ENCODE results near the gene PPP1R3G.
A peak's percentile ranks its signal among the peaks of the same experiment; 100 is the strongest.
"Not testable (repeated sequence)": the region's sequence is repeated elsewhere in the genome, so short reads cannot be mapped to it uniquely, and the experiment has no call there.

Gene PPP1R3G

DNA sequence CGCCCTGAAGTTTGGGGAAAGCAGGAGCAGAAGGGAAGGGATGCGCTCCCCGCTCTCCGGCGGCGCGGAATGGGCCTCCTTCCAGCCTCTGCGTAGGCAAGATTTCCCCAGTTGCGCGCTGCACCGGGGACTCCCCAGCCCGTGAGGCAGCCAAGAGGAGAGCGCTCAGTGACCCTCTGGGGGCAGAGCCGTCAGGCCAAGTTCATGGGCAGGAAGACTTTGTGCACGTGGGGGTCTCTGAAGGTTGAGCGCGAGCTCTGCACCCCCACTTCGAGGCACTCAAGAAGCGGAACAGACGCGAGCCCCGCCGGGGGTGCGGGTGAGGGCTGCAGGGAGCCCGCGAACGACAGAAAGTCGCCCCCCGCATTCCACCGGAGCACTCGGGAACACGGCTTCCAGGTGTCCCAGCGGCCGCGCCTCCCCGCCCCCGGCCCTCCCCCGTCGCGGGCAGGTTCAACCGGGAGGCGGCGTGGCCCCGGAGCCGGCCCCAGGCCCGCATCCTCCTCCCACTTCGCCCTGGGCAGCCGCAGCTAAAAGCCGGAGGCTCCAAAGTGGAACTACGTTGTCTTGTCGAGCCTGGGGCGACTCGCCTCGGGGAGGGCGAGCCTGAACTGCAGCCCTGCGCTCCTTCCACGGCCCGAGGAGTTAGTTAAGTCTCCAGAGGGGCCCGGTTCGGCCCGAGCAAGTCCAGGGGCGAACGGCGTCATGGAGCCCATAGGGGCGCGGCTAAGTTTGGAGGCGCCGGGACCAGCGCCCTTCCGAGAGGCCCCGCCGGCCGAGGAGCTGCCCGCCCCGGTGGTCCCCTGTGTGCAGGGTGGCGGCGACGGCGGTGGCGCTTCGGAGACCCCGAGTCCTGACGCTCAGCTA, at the start of gene PPP1R3G:
TSS of gene PPP1R3G (plus strand) at position 561 of the 867 bp plus-strand sequence. CDS start at position 706, 145 bp downstream.
- peak in 2 of 3 experiments; percentile 40 to 60 for DNase-seq

DNA sequence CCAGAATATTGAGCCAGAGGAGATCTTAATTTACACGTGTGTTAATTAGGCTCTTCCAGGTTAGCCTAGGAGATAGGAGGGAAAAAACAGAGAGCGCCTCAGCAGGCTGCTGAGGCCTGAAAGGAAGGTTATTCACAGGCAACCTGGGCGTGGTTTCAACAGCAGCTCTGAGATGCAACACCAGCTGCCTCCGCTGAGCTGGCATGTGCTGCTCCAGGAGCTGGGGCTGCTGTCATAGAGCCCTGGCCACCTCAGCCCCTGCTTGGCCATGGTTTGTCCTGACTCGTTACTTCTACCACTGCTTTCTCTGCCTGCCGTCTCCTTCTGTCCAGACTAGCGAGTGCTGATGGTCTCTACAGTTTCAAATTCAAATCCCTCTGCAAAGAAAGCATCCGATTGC, 48.9 kb upstream of the PPP1R3G start:
- DNase-seq = peak; percentile 21 to 54 (median 50)

DNA sequence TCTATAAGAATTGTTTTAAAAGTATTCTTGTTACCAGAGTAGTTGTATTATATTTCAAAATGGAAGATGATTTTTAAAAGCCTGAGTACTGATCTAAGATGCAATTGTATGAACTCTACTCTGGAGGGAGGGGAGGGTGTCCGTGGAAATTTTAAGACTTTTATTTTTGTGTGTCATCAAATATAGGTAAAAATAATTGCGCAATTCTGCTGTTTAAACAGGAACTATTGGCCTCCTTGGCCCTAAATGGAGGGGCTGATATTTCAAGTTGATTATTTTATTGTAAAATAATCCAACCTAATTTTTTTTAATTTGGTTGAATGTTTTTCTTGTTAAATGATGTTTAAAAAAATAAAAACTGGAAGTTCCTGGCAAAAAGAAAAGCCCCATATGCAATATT, 43.2 kb upstream of the PPP1R3G start:
- no peak for DNase-seq

DNA sequence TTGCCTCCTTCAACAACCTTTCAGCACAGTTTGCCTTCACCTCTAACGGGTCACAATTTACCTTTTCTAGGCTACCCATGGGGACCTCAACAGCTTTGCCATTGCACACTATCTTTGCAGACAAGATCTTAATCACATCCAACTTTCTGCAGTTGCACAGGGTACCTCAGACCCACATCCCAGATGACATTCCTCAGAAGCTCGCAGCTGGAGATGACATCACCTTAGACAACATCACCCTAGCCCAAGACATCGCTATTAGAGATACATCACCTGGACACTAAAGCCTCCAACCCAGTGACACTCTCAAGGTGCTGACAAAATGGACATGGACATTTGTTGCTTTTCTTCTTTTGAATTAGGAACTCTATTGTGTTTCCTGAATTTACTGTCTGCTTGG, 42.7 kb upstream of the PPP1R3G start:
- no peak for DNase-seq

DNA sequence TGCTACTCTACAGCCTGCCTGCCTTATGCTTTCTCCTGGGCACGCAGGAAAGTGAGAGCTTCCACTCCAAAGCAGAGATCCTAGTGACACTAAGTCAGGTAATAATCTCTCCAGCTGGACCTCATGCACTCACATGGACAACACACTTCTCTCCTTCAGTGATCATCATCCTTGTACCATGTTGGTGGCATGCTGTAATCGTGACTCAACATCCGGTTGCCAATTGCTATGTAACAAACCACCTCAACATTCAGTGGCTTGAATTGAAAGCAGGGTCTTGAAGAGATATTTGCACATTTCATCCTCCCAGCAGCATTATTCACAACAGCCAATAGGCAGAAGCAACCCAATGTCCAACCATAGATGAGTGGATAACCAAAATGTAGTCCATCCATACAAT, 40.3 kb upstream of the PPP1R3G start:
- DNase-seq = no peak

DNA sequence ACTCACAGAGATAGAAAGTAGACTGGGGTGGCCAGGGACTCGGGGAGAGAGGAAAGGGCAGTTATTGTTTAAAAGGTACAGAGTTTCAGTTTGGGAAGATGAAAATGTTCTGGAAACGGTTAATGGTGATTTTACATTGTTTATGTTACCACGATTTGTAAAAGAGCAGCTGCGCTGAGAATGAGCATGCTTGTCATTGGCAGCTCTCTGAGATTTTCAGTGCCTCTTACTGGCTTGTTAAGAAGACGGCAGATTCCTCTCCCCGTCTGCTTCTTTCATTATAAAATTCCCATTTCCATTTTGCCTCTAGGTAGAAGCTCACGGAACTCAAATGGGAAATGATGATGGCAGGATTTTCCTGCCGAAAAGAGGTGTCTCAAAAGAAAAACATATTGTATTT, 39.7 kb upstream of the PPP1R3G start:
- DNase-seq = no peak

DNA sequence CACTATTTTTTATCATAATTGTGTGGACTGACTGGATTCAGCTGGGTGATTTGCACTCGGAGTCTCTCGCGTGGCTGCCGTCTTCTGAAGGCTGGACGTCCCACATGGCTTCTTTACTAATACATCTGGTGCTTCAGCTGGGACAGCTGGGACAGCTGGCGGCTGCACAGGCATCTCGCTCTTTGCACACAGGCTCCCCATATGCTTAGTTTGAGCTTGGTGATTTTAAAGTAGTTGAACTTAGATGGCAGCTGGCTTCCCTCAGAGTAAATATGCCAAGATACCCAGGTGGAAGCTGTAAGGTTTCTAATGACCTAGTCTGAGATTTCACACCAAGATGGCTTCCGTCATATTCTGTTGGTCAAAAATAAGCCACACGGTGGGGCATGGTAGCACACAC, 38.7 kb upstream of the PPP1R3G start:
- no peak for DNase-seq

DNA sequence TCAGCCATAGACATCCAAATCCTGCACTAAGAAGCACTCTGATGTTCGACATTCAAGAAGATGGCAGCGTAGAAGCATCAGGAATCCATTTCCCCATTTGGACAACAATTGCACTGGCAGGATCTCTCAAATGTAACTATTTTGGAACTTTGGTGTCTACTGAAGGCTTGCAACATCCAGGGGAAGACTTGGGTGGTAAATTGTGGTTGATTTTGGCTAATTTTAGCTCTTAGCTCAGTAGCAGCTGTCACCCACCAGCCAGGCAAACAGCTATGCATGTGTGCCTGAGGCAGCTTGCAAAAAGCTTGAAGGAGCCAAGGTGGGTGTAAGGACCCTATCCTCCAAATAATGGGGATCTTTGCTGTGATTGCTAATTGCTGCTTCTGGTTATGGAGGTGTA, 35.1 kb upstream of the PPP1R3G start:
- no peak for DNase-seq

DNA sequence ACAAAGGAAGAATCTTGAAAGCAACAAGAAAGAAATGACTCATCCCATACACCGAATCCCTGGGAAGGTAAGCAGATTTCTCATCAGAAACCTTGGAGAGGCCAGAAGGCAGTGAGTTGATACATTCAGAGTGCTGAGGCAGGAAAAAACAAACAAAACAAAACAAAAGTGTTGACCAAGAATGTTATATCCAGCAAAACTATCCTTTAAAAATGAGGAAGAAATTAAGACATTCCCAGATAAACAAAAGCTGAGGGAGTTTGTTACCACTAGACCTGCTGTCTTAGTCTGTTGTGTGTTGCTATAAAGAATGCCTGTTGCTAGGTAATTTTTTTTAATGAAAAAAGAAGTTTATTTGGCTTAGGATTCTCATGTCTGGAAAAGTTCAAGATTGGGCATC, 33.7 kb upstream of the PPP1R3G start:
- no peak for DNase-seq

DNA sequence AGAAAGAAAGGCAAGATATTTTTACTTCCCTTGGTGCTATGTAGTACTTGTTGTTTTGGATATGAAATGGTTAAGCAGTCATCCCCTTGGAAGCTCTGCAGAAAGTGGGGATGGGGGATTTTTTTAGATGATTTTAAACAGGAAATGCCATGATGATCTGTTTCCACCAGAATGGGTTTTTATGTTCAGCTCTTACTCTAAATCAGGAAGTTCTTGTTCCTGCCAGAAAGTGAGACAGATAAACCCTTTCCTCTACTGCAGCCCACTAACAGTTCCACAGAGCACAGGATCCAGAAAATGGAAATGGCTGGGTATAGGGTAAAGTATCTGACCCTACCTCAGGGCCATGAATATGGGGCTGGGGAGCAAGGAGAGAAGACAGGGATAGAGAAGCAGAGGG, 32.1 kb upstream of the PPP1R3G start:
- DNase-seq = no peak

DNA sequence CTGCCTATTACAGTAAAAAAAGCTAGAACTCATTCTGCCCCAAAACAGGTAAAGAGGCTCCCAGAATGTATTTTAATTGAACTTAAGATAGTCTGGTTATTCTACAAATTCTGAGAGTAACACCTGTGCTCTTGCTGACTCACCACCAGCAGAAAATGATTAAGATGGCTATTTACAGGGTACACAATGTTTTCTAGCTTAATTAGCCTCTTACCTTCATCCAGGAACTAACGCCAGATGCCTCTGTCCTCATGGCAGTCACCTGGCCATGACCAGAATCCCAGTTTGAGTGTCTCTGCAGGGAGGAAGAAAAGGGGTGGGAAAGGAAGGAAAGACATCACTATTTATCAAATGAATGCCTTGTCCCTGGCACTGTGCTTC, 31.3 kb upstream of the PPP1R3G start:
- DNase-seq = peak in 2 of 3 experiments; percentile 25 to 64

DNA sequence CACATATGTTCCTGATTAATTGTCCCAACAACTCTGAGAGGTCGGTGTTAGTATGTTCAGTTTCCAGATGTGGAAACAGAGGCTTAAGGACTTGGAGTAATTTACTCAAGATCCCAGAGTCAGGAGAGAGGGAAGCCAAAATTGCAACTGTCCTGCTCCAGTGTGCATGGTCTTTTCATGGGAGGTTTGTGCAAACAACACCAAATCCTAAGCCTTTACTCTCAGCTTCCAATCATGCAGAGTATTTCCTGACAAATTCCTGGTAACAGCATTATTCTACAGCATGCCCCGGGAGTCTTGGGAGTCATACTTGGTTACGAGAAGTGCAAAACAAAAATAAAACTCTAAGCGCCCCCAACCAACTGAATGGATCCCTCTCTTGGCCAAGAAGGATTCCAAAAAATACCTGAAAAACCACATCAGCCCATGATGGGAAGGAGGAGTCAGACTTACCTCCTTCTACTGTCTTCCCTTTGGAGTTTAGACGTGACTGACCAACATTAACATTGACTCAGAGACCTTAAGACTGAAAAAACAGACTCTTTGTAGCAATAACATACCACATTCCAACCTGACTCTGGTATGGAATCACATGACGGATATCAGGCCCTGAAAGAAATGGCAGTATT, 30.8 kb upstream of the PPP1R3G start:
- no peak for DNase-seq

DNA sequence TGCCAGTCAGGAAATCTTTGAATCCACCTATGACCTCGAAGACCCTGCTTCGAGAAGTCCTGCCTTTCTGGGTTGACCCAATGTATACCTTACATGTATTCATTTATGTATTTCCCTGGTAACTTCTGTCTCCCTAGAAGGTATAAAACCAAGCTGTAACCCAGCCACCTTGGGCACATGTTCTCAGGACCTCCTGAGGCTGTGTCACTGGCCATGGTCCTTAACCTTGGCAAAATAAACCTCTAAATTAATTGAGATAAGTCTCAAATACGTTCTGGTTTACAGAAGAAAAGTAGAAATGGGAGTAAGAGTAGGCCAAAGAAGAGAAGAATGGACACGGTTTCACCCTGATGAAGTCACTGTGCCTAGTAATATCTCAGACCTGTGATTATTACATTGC, 30.0 kb upstream of the PPP1R3G start:
- no peak for DNase-seq

DNA sequence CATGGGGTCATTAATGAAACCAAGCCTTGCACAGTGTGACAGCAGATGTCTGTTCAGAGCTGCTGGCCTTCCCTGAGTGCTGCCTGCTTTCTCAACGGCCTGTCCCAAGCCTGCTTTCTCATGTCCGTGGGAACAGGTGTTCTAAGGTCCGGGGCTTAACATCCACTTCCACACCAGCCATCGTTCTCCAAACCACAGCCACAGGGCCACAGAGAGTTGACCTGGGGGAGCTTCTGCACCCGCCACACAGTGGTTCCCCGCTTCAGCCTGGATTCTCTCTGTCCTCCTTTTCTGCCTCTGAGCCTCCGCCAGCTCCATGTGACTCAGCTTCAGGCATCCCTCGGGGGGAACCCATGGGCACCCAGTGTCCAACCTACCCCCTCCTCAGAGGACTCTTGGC, 26.9 kb upstream of the PPP1R3G start:
- no peak for DNase-seq

DNA sequence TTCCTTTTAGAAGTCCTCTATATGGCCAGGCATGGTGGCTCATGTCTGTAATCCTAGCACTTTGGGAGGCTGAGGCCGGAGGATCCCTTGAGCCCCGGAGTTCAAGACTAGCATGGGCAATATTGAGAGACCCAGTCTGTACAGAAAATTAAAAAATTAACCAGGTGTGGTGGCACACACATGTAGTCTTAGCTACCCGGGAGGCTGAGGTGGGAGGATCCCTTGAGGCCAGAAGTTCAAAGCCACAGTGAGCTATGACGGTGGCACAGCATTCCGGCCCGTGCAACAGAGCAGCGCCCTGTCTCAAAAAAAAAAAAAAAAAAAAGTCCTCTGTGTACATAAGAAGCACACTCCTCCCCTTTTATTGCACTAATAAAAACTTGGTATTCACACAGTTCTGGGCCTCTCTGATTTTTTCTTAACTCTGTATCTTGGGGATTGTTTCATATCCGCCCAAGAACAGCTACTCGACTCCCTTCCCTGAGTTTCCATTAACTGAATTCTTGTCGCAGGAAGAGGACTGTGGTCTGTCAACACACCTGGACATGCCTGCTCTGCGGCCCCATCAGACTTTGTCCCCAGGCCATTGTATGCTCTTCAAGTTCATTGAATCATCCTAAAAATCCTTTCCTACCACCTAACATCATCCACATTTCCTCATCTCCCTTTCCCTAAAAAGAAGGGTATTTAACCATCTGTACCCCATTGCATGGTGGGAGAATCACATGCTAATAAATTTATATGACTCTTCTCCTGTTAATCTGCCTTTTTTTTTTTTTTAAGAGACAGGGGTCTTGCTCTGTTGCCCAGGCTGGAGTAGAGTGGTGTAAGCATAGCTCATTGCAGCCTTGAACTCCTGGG, 25.9 kb upstream of the PPP1R3G start:
- DNase-seq = no peak

DNA sequence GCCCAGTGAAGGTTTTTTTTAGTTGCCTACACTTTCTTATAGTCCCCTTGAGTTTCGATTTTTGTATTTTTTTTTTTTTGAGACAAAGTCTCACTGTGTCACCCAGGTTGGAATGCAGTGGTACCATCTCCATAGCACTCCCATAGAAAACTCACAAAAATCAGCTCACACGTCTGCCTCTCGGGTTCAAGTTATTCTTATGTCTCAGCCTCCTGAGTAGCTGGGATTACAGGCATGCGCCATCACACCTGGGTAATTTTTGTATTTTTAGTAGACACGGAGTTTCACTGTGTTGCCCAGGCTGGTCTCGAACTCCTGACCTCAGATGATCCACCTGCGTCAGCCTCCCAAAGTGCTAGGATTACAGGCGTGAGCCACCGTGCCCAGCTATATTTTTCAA, 24.7 kb upstream of the PPP1R3G start:
- DNase-seq = not testable (repeated sequence)

DNA sequence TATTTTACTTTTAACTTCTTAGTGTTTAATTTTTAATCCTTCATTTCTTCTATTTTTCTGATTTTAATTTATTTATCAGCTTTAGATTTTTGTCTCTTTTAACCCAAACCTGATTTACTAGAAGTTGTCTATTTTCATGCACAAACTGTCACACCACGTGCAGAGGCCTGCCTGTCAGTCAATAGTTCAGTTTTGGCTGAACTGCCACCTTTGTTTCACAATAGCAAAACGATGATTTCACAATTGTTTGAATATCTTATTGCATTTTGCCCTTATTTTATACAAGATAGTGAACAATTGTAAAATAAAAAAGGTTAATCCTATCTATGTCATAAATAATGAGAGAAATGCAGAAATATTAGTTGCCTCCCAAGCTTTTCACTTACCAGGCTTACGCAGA, 24.0 kb upstream of the PPP1R3G start:
- no peak for DNase-seq

DNA sequence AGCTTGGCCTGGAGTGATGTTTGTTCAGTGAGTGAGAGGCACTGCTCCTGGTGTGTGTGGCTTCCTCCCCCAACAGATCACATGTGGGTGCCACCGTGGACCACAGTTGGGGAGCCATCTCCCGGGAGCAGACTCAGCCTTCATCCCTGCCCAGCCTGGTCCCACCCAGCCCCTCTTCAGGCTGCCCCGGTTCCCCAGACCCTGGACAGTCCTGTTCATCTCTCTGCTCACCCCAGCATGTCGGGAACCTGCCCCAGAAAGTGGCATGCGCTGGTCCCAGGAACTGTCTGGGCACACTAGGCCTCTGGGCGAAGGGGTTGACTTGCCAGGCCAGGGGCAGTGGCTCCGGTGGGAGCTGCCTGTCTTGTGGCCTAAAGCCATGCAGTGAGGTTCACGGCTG, 21.5 kb upstream of the PPP1R3G start:
- DNase-seq = no peak

DNA sequence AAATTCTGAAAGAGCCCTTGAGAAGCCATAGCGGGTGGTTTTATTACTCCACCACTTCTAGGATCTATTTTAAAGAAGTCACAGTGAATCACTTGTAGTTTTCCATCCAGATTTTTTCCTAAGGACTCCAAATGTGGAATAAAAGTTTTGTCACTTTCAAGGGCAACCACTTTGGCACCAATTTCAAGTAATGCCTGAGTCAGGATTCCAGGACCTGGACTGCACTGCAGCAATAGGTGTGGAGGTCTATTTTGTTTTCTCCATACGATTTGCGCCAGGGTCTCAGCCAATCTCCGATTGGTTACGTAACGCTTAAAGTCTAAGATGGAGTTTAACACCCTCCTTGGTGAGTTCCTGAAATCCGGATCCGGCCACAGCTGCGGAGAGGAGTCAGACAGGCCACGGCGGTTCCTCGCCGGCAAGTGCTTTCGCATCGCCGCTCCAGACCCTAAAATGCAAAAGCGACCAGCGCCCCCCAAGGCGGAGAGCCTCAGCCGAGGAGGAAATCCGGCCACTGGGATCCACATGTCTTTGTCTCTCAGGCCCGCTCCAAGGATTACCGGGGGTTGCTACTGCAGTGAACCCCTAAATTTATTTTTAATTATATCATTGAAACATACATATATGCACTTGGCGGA, 18.6 kb upstream of the PPP1R3G start:
- no peak for DNase-seq

DNA sequence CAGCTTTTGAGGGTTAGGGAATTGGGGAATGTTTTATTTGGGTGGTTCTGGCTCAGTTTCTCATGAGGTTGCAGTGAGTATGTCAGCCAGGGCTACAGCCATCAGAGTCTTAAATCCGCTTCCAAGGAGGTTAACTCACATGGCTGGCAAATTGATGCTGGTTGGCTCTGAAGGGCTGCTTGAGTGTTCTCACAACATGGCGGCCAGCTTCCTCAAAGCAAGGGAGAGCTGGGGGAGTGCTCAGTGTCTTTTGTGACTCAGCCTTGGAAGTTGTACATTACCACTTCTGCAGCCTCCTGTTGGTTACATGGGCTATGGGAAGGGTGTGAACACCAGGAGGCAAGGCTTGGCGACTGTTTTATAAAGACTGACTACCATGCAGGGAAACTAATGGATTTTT, 17.8 kb upstream of the PPP1R3G start:
- DNase-seq = no peak

DNA sequence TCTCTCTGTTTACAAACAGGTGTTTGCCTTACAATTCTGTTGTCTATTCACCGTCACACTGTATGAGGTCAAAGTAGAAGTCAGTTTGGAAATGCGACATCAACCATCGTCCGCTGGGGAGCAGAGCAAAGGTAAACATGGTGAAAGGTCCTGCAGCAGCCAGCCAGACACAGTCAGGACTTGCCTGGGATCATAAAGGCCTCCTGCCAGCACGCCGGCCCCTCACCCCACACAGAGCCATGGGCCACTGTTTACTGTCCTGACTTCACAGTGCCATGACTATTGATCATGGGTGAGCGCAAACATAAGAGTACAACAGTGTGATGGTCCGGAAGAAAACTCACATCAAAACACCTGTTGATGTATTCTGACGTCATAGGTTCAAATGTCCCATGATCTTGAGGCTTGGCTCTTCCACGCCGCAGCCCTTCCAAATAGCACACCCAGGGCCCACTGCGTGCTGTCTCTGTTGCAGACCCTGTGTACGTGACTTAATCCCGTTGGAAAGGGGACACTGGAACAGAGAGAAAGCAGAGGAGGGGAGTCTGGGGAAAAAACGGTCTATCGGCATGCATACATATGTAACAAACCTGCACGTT, 16.9 kb upstream of the PPP1R3G start:
- DNase-seq = no peak

DNA sequence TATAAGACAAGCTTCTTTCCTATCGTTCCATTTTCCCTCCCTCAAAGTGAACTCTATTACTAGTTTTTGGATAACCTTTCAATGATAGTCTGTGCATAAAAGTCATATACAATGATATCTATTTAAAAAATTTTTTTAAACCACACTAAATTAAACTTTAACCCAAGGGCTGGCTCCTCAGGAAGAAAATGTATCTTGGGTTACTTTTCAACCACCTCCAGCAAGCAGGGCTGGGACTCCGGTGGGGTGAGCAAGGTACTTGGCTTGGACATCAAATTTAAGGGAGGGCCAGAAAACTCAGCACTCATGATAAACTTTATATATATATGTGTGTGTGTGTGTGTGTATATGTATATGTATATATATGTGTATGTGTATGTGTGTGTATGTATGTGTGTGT, 13.9 kb upstream of the PPP1R3G start:
- no peak for DNase-seq

DNA sequence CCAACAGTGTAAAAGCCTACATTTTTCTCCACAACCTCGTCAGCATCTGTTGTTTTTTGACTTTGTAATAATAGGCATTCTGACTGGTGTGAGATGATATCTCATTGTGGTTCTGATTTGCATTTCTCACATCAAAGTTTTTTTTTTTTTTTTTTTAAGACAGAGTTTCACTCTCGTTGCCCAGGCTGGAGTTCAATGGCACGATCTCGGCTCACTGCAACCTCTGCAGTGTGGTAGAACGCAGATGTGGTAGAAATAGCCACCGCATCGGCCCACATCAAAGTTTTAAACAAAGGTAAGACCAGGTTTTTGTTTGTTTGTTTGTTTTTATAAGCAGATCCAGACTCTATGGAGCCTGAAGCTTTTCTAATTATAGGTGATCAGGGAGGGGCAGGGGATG, 12.7 kb upstream of the PPP1R3G start:
- no peak for DNase-seq
